Upper lobe of left lung (tissue), 4 donors: ENCODE data around the gene CATSPERZ.

Source experiments
- POLR2A ChIP-seq, 4 donors: fragments of 450-650 bp; IDR thresholded peaks; one replicate each; pipeline ENCODE4 v1.5.1; 2016 to 2017; ENCODE audit warnings: antibody characterized with exemption in 4 of 4, mild to moderate bottlenecking in 2 of 4
- POLR2AphosphoS5 ChIP-seq, 2 donors: sonication (generic); formaldehyde crosslinking; IDR thresholded peaks; one replicate each; pipeline ENCODE4 v1.5.1; 2017; ENCODE audit warnings: antibody characterized with exemption in 2 of 2
- TF ChIP-seq, protein P1 (sequence below), 6 experiments: fragments of 450-650 bp in 4 of 6; fragments of 200-600 bp in 2 of 6; sonication (generic) in 2 of 6; IDR thresholded peaks; one replicate each; pipeline ENCODE4 v1.5.1; 2016 to 2019; ENCODE audit warnings: antibody characterized with exemption in 6 of 6

GRCh38 chr11:64349025-64349387 is 48.8 kb downstream of the CATSPERZ start:
- TF ChIP-seq, protein P1, sequence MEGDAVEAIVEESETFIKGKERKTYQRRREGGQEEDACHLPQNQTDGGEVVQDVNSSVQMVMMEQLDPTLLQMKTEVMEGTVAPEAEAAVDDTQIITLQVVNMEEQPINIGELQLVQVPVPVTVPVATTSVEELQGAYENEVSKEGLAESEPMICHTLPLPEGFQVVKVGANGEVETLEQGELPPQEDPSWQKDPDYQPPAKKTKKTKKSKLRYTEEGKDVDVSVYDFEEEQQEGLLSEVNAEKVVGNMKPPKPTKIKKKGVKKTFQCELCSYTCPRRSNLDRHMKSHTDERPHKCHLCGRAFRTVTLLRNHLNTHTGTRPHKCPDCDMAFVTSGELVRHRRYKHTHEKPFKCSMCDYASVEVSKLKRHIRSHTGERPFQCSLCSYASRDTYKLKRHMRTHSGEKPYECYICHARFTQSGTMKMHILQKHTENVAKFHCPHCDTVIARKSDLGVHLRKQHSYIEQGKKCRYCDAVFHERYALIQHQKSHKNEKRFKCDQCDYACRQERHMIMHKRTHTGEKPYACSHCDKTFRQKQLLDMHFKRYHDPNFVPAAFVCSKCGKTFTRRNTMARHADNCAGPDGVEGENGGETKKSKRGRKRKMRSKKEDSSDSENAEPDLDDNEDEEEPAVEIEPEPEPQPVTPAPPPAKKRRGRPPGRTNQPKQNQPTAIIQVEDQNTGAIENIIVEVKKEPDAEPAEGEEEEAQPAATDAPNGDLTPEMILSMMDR (IDR thresholded peaks at IDR 0.05) = no peak
- TF ChIP-seq POLR2A (IDR thresholded peaks at IDR 0.05) (no peak), POLR2AphosphoS5 (IDR thresholded peaks at IDR 0.05) (no peak)
